Activated gamma-delta T cell treated with anti-CD3 and anti-CD28 coated beads, Interleukin-2, amount 50 U/mL, for 16 hours (primary cell): Measurements from ENCODE around the gene UBE2F.
"Not testable (repeated sequence)": the region's sequence is repeated elsewhere in the genome, so short reads cannot be mapped to it uniquely, and the experiment has no call there.

Experiments
- DNase-seq: peaks from one replicate; pipeline ENCODE4 v3.0.0-alpha.2; 2020; ENCODE audit warnings: low read depth

Gene UBE2F

GRCh38 chr2:237980087-237980486 lies 13.3 kb downstream of the UBE2F start:
- no peak for DNase-seq

DNA sequence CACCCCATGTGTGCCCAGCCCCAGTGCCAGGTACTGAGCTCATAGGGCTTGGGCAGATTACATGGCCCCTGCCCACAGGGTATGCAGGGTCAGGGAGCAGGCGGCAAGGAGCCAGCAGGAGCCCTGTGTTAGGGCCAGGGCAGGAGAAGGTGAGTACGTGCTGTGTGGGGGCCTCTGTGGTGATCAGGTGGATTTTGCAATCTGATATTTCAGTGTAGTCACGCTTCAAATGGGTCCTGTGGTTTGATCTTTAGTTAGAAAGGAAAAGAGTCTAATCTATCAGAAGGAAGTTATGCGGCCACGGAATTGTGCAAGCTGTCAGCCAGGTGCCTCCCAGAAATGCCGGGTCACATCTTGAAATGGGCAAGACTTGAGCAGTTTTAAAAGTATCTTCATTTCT lies 13.9 kb downstream of the UBE2F start:
- DNase-seq = no peak

- DNase-seq = not testable (repeated sequence)
Measured at GRCh38 chr2:237981621-237982020, 14.8 kb downstream of the UBE2F start.

DNA sequence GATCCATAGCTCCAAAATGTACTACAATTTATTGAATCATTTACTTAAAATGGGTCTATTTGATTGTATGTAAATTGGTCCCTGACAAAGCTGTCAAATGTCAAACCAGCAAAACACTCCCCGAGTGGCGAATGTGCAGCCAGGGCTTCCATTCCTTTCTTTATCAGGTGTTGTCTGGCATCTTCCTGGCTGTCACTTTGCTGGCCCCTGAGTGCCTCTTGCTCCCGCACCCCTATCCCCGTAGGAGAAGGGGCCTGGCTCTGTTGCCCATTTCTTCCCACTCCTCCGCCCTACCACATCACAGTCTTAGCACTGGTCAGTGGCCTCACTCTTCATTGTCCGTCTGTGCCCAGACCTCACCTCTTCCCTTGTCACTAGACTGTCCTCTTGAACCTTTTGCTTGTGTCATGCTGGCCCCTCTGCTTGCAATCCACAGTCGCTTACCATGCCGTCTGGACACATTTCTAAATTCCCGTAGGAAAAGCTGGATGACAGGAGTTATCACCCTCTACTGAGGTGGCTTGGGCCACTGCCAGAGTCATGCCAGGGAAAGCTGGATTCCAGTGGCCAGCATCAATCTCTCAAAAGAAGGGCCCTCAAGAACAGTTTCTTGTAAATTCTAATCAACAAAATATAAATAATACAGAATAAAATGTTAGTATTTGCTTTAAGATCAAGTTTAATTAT lies 15.4 kb downstream of the UBE2F start:
- DNase-seq = no peak

- DNase-seq = no peak
Measured at GRCh38 chr2:237983922-237984321, 17.1 kb downstream of the UBE2F start.

DNA sequence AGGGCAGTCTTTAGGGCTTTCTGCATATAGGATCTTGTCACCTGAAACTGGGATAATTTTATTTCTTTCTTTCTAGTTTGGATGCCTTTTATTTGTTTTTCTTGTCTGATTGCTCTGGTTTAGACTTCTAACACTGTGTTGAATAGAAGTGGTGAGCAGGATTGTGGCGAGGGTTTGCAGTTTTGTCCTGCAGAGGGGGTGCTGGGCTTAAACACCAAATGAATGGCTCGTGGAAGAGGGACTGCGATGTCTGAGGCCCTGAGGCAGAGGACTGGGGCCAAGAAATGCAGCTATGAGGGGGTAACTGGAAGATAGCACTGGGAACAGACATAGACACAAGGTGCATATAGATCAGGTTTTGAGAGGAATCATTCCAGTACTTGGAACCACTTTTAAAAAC lies 20.5 kb downstream of the UBE2F start:
- no peak for DNase-seq

GRCh38 chr2:237993701-237994100 lies 26.9 kb downstream of the UBE2F start:
- DNase-seq = no peak

GRCh38 chr2:237995036-237995435 lies 28.2 kb downstream of the UBE2F start:
- DNase-seq = no peak

DNA sequence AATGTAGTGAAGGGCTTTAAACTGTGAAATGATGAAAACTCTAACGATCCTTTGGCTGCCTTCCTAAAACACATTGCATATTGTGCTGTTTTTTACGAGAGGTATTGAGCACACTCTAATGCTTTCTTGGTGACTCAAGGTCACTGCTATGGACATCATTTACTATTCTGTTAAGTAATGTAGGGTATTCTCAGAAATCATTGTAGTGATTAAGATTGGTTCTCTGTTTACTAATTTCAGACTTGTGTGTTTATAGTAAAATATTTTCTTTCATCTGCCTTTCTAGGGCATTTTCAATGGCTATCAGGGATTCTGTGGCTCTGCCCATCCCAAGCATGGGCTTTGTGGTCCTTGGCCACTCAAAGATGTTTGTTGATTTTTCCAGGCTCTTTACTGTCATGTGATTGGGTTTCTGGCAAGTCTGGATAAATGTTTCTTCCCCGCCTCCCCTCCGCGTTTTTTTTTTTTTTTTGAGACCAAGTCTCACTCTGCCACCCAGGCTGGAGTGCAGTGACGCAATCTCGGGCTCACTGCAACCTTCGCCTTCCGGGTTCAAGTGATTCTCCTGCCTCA lies 29.3 kb downstream of the UBE2F start:
- no peak for DNase-seq

- DNase-seq = no peak
Measured at GRCh38 chr2:237997521-237997920, 30.7 kb downstream of the UBE2F start.

GRCh38 chr2:237998530-237998929 lies 31.7 kb downstream of the UBE2F start:
- no peak for DNase-seq

- no peak for DNase-seq
Measured at GRCh38 chr2:238003234-238004031, 36.6 kb downstream of the UBE2F start.

- no peak for DNase-seq
Measured at GRCh38 chr2:238004077-238004830, 37.4 kb downstream of the UBE2F start.

DNA sequence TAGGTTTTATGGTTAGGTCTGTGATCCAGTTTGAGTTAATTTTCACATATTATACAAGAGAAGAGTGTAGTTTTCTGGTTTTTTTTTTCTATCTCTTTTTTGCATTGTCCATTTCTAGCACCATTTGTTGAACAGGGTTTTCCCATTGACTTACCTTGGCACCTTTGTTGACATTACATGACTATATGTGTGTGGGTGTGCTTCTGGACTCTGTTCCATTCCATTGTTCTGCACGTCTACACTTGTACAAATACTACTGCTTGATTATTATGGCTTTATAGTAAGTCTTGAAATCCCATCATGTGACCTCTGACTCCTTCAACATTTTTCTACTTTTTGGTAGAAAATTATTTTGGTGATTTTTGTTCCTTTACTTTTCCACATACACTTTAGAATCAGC lies 38.7 kb downstream of the UBE2F start:
- DNase-seq = no peak

GRCh38 chr2:238006510-238006909 lies 39.7 kb downstream of the UBE2F start:
- DNase-seq = no peak

- no peak for DNase-seq
Measured at GRCh38 chr2:238007924-238008323, 41.1 kb downstream of the UBE2F start.

- no peak for DNase-seq
Measured at GRCh38 chr2:238009563-238009962, 42.7 kb downstream of the UBE2F start.

DNA sequence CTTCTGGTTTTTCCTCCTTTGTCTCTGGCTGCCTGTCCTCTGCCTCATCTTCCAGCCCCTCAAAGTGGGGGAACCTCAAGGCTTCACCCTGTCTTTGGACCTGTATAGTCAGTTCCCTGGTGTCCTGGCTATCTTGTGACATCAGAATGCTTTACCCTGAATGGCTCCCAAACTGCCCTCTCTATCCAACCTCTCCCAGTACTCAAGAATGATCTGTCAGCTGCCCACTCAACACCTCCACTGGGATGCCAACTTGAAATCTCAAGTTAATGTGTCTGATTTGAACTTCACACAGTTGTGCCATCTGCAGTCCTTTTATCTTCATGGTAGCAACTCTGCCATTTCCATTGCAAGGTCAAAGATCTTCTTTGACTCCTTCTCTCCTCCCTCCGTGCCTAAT lies 43.8 kb downstream of the UBE2F start:
- DNase-seq = no peak

- DNase-seq = no peak
Measured at GRCh38 chr2:238013806-238014205, 47.0 kb downstream of the UBE2F start.

DNA sequence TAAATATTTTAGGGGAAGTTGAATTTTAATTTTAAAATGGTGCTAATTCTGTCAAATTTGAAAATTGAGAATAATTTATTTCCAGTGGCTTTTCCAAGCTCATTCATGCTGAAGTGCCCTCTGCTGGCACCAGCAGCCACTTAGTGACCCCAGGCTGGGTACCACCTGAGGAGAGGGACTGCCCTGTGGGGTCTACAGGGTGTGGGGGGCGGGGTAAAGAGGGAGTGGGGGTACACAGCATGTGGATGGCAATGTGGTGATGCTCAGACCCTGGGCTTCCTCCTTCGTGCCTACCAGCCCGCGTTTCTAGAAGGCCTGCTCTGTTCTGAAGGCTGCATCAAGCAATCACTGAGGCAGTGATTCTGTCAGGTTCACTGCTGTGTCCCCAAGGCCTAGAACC lies 48.9 kb downstream of the UBE2F start:
- DNase-seq = no peak

- DNase-seq = no peak
Measured at GRCh38 chr2:238016526-238016925, 49.7 kb downstream of the UBE2F start.

DNA sequence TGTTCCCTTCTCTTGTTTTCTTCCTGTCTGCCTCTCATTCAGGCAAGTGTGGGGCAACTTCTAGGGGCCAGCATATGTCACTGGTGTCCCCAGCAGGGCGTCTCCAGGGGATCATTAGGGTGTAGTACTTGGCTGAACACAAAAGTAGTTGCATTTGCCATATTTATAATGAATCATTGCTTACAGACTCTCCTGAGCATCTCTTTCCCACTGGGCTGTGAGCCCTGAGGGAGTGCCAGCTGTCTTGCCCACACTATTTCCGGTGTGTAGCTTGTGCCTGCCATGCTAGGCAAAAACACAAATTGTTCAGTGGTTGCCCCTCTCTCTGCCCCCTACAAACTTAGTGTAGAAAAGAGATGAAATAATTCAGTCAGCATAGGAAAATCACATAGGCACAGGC lies 53.1 kb downstream of the UBE2F start:
- DNase-seq = no peak

DNA sequence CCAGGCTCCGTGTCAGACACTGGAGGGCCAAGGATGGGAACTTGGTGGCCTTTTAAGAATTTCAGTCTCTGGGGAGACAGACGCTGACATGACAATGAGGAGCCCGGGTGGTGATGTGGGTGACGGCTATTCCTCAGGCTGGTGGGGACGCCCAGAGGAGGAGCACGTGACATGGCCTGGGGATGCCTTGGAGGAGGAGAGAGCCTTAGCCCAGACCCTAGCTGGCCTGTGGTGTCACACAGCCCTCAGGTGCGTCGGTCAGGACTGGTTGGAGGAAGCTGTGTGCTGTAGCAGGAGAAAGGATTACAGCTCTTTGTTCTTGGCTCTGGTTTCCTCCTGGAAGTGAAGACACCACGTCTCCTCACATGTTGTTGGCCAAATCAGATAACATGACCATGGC lies 54.0 kb downstream of the UBE2F start:
- no peak for DNase-seq
